ENCODE measurements around the gene KRT36. TPM values are rescaled to one million over a fixed set of nuclear protein-coding genes. Genes with fewer than 3 reads are reported as not detected.

The KRT36 gene
- total RNA-seq, 2 experiments from 2014 or later, result not detected

DNA sequence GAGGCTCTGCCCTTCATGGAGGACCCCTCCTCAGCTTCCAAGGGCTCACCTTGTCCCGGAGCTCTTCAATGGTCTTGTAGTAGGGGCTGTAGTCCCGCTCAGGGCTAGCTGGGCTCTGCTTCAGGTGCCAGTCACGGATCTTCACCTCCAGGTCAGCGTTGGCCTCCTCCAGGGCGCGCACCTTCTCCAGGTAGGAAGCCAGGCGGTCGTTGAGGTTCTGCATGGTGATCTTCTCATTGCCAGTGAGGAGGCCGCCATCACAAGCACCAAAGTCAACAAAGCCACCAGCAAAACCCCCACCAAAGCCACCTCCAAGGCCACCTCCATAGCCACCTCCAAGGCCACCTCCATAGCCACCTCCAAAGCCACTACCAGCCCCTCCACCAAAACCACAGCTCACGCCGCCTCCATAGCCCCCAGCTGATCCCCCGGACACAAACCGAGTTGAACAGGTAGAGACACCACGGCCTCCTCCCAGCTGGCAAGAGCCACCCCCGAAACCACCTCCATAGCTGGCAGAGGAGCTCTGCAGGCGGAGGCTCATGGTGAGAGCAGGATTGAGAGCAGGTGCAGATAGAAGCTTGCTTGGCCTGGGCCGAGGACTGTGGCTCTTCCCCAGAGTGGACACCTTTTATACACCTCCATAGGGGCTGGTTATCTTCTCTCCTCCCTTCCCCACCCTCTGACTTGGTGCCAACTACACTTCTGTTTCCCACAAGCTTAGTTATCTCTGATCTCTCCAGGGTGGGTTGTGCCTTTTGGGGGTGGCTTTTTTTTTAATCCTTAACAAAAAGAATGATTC is 15.5 kb upstream of the KRT36 start, which contains the start of gene KRT13:
TSS of gene KRT13 (minus strand) at position 606 of the 802 bp plus-strand sequence. CDS start at position 544, 62 bp downstream.
- CTCF ChIA-PET, result no interaction called here
- POLR2A ChIA-PET, result no interaction called here

DNA sequence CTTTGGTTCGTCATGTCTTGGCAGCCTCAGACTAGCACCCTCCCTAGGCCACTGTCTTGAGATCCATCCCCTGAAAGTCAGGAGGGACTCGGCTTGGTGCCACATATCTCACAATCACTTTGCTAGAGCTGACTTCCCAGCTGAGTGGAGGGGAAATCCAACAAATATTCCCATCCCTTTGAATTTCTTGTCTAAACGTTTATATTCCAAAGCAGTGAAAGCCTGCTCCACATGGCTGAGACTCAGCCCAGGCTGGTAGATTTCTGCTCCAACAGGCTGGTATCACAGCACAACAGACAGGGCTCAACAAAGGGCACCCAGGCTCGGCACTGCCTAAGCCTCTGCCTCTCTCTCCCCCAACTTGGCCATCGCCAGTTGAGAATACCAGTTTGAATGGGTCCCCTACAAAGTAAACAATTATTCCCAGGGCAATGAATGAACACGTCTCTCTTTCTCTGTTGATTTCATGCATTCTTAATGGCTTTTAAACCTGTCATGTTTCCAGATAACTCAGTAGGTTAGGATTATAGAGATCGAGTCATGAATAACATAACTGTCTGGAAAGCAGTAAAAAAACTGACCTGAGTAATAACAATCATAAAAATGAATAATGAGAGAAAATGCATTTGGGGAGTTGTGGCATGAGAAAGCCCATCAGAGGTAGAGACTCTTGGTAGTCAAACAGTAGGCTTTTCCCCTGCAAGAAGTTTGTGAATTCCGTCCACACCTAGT is 14.7 kb upstream of the KRT36 start:
- ChIA-PET POLR2A (no interaction called here), CTCF (no interaction called here)

DNA sequence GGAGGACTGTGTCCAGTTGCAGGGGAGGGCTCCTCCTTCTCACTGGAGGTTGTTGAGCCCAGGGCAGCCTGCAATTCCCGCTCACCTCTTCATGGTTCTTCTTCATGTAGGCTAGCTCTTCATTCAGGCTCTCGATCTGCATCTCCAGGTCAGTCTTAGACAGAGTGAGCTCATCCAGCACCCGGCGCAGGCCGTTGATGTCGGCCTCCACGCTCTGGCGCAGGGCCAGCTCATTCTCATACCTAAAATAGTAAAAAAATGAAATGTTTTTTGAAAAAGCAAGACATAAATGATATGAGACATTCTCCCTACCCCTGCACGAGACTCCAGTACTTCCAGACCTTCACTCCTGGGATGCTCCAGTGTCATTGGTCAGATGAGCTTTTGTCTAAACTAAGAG is 13.5 kb upstream of the KRT36 start:
- POLR2A ChIA-PET, result no interaction called here

DNA sequence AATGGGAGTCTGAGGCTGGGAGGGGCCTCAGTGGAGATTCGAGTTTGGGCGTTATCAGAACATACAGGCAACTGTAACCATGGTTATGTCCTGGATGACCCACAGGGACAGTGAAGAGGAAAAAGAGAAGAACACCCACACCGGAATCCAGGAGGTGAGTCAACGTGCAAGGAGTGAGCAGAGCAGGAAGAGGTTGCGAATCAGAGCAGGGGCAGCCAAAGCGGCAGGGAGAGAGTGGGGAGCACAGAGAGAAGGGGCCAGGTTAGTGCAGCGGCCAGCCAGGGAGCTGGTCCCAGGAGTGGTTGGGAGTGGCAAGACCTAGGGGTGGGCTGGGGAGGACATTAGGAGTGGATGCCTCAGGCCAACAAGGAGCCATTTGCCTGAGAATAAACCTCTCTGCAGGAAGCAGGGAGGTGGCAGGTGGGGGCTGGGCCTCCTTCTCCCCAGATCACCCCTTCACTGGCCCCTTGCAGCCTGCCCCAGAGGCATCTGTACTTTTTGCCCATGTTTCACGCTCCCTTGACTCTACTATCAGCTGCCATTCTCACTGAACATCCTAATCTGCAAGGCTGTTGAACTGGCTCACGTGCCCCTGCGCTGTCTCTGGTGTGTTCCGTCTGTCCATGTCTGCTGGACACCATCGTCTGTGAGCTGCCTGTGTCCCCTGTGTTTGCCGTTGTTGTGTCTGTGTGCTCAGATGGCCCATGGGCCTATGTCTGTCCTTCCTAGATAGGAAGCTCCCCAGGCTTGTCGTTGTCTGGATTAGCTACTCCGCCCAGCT is 10.6 kb upstream of the KRT36 start:
- ChIA-PET POLR2A (no interaction called here), CTCF (interaction anchor here (0.6 kb wide), 1 partner anchor 1104 kb away, joined by 4 read pairs; no protein-coding TSS in a partner anchor)

More for the DNA sequence above, 13.5 kb upstream of the KRT36 start:
- CTCF ChIA-PET, result no interaction called here

DNA sequence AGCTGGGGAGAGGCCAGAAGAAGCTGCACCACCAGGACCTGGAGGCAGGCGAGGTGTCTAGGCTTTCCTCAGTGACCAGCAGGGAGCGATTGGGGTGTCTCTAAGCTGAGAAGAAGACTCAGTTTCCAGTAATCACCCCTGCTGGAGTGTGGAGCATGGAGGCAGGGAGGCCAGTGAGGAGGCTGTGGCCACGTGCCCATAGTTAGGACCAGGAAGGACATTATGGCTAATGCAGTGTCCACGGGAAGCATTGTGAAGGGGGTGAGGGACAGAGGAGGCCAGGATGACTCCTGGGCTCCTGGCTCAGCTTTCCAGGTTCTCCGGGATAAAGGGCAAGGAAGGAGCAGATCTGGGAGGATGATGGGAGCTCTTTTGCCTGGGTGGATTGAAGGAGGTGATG is 10.0 kb upstream of the KRT36 start:
- CTCF ChIA-PET, result interaction anchor here (0.6 kb wide), 1 partner anchor 1105 kb away, joined by 4 read pairs; no protein-coding TSS in a partner anchor
- POLR2A ChIA-PET, result no interaction called here

DNA sequence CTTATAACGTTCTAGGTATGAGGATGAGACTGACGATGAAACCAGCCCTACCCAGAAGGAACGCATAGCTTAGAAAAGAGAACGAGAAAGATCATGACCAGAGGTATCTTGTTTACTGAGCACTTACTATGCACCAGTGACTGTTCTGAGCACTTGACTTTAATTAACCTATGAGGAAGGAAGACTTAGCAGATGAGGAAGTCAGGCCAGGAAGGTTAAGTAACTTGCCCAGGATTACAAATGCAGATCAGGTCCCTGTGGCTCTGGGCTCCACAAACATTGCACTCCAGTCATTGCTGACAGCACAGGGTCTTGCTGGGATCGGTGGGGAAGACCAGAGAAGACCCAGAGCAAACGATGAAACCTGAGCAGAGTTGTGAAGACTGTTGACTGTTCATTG is 8.6 kb upstream of the KRT36 start:
- CTCF ChIA-PET, result interaction anchor here (1.0 kb wide), 1 partner anchor 46 kb away, joined by 3 read pairs; no protein-coding TSS in a partner anchor
- POLR2A ChIA-PET, result no interaction called here

DNA sequence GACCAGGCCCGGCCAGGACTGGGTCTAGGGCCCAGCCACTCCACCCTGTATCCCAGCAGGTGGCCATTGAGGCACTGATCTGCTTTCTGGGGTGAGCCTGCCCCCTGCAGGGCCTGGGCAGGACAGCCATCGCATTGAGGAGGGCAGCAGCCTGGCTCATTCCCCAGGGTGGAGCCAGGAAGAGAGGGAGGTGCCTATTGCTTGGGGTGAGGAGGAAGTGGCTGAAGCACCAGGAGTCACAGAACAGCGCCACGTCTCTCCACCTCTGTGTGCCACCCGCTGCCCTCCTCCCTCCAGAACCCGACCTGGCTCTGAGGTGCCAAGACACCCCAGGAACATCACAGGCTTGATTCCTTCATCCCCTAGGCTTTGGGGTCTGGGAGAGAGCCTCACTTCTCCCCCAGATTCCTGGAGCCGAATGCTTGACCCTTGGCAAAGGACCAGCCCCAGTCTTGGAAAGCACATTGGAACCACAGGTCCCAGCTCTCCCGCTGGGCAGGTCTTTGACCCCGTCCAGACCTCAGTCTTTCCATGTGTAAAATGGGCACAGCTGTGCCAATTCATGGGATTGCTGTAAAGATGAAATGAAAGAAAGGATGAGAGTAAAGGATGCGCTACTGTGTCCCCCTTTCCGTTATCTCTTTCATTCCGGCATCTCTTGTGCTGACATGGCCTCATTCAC is 7.2 kb upstream of the KRT36 start:
- ChIA-PET CTCF (interaction anchor here (0.7 to 2.0 kb wide), 4 partner anchors 10 to 460 kb away, joined by 3 to 6 read pairs (median 4); no protein-coding TSS in a partner anchor), POLR2A (no interaction called here)

DNA sequence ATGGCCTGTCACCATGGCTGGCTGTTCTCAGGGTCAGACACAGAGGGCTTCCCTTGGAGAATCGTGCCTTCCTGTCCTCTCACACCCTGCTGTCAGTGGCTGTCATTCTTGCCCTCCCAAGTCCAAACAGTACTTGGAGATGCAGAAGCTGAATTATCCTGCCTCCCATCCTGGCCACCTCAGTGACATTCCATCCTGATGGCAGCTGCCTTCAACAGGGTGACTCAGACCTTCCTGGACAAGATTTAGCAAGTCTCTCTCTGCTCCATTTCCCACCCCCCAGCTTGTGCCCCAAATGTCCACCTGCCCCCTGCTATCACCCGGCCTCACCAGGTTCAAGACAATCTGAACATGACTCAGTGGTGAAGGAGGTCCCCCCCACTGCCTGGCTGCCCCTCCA is 4.8 kb upstream of the KRT36 start:
- POLR2A ChIA-PET, result no interaction called here
- CTCF ChIA-PET, result interaction anchor here (1.8 kb wide), 1 partner anchor 60 kb away, joined by 4 read pairs; no protein-coding TSS in a partner anchor

DNA sequence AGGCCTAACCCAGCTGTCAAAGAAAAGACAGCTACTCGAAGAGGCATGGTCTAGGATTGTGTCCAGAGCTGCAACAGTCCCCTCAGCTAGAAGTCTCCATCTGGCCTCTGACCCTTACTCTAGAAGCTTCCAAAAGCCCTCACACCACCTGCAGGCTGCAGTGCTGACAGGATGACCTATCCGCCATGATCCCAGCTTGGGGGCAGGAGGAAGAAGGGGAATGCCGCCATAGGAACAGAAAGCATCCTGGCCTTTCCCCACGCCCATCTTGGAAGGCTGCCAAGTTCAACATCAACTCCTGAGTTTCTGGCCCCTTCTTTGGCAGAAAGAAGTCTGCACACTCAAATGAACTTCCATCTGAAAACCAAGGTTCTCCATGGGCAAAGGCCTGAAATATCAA is 3.1 kb upstream of the KRT36 start:
- POLR2A ChIA-PET, result no interaction called here

DNA sequence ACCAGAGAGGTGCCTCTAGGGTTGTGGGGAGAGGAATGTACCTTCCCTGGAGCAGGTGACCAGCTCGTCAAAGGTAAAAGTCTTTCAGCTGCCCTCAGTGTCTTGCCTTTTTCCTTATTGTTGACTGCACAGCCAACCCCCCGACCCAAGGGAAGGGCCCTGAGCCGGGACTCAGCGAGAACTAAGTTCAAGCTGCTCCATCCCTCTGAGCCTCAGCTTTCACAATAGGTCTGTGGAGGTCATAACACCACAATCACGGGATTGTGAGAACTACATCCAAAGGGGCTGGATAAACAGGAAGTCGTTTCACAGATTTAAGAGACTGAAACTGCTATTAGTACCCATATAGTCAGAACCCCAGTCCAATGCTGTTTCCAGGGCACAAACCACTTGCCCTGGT is 2.6 kb upstream of the KRT36 start:
- CTCF ChIA-PET, result interaction anchor here (0.7 kb wide), 1 partner anchor 170 kb away, joined by 3 read pairs; no protein-coding TSS in a partner anchor

More for the DNA sequence above, 3.1 kb upstream of the KRT36 start:
- CTCF ChIA-PET, result interaction anchor here (0.7 kb wide), 1 partner anchor 170 kb away, joined by 3 read pairs; no protein-coding TSS in a partner anchor

DNA sequence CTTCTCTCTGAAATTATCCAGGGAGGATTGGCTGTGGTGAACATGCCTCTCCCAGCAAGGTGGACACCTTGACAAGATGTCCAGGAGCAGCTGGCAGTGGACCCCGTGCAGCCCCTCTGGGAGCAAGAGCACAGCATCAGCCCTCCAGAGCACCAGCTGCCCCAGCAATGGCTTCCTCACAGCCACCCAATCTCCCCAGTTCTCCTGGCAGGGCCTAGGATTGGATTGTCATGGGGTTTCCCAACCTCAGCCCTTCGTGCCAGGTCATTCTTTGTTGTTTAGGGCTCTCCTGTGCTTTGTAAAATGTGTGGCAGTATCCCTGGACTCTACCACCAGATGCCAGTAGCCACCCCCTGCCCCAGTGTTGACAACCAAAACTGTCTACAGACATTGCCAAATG is 1.8 kb upstream of the KRT36 start:
- CTCF ChIA-PET, result no interaction called here
- POLR2A ChIA-PET, result no interaction called here

More for the DNA sequence above, 2.6 kb upstream of the KRT36 start:
- POLR2A ChIA-PET, result no interaction called here

DNA sequence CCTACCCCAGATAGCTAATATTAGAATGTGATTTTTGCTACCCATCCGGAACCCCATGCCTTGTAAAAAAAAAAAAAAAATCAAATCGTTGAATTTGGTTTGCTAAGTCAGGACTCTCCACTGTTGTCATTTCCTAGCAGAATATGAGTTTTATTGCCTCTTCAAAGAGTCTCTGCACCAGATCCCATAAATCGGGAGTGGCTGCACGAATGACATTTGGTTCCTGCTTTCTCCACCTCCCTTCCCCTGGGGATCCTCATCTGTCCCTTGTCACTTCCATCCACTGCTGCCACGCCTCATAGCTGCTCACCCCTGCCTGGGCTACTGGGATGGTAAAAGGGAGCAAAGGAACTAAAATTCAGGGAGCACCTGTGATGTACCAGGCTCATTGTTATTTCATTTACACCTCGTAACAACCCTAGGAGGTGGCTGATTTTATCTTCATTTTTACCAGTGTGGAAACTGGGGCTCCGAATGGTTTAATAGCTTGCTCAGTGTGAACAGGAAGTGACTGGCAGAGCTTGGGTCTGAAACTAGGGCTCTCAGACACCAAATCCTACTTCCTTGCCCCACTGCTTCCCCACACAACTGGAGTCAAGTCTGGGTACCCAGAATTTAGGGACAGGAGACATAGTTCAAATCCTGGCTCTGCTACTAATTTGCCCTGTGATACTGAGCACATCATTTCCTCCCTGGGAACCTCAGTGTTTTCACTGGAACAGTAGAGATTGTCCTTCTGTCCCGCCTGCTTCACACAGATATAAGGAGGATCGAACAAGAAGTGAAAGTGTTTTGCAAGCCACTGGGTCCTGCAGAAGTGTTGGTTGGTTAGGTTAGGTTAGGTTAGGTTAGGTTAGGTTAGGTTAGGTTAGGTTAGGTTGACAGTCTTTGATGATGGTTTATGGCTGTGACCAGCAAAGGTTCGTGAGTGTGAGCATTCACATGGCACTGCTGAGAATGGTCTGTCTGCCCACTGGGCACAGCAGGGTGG is 585 bp upstream of the KRT36 start:
- ChIA-PET POLR2A (no interaction called here), CTCF (interaction anchor here (2.1 kb wide), 1 partner anchor 59 kb away, joined by 7 read pairs; no protein-coding TSS in a partner anchor)

DNA sequence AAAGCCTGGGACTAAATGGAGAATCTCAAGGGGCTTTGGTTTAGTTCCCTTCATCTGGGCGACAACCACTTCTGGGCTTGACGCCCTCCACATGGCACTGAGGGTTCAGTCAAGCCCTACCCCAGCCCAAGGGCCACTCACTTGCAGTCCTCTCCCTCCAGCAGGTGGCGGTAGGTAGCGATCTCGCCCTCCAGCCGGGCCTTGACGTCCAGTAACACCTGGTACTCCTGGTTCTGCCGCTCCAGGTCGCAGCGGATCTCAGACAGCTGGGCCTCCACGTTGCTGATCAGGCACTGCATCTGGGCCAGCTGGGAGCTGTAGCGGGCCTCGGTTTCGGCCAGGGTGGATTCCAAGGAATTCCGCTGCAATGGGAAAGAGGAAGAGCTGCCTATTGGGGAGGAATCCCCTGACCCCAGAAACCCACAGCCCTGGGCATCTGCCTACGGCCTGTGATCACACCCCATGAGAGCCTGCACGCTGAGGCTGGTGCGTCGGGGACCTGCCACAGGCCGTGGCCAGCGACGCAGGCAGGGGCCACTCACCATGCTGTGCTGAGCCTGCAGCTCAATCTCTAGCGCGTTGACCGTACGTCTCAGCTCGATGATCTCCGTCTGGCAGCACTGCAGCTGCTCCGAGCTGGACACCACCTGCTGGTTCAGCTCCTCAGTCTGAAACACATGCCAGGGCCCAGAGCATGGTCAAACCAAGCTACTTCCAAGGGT is 2.7 kb downstream of the KRT36 start:
- ChIA-PET CTCF (interaction anchor here (0.5 to 1.7 kb wide), 5 partner anchors 10 to 948 kb away, joined by 3 to 6 read pairs (median 4); partner anchors contain the start of gene KRT15), POLR2A (no interaction called here)

DNA sequence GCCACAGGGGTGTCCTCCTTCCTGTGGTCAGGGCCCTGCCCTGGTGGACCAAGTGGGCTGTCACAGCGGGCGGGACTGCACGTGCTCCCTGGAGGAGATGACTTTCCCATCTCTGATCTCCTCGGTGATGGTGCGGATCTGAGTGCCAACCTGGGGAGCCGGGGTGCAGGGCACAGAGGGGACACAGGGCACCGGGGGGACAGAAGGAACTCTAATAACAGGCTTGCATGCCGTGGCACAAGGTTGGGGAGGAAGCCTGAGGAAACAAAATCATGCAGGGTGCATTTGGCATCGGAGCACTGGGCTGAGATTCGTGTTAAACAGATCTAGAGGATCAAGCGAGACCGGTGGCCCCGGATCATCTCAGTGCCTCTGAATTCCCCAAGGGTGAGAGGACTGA is 3.4 kb downstream of the KRT36 start:
- CTCF ChIA-PET, result interaction anchor here (1.2 to 1.7 kb wide), 4 partner anchors 10 to 162 kb away, joined by 4 to 6 read pairs (median 5); no protein-coding TSS in a partner anchor
- POLR2A ChIA-PET, result no interaction called here

DNA sequence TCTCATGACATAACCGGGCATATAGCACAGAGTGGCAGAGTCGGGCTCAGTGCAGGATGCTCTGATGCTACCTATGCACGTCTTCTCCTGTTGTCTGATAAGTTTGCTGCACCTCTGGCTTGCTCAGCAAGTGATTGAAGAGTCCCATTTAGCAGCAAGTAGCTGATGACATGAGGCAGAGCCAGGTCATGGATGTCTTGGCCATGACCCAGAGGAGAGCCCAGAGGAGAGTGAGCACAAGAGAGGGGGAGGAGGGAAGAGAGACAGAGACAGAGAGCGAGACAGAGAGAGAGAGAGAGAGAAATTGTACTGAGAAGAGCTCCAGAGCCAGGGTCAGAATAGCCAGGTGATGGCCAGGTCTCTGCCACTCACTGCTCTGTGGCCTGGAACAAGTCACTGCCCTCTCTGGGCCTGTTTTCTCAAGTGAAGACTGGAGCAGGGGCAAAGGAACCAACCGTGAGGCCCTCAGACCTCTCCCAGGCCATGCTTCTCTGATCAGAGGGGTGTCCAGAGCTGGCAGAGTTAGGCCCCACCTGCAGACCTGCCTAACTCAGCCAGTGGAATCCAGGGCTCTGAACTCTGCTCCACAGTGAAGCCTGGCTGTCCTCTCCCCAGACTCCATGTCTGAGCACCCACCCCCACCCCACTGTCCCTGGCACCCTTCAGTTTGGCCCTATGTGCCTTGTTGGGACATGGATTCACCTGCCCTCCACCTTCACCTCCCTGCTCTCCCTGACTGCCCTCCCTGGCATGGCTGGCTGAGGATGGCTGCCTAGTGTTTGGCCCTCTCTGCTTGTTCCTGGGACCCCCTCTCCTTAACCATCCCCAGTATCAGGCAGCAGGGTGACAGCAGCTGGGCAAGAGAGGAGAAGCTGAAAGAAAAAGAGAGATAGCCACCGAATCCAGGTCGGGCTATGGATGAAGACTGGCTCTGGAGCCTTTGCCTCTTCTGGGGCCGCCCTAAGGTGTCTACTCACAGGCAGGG is 4.5 kb downstream of the KRT36 start:
- POLR2A ChIA-PET, result no interaction called here
- CTCF ChIA-PET, result interaction anchor here (1.7 kb wide), 1 partner anchor 64 kb away, joined by 6 read pairs; no protein-coding TSS in a partner anchor

Measured in activated CD8-positive, alpha-beta memory T cell treated with anti-CD3 and anti-CD28 coated beads for 36 hours (primary cell).